Adrenal gland (tissue), 12 donors: ENCODE data around the gene SLC6A8. TPM values are rescaled to one million over a fixed set of nuclear protein-coding genes. Genes with fewer than 3 reads are reported as not detected.
"Not testable (repeated sequence)": the region's sequence is repeated elsewhere in the genome, so short reads cannot be mapped to it uniquely, and the experiment has no call there.

Experiments used
- DNase-seq, 7 donors: peaks; one replicate each; pipeline ENCODE4 v3.0.0-alpha.2; 2019 to 2020
- H3K27ac ChIP-seq, 5 donors: fragments of 200-600 bp; sonication (generic) in 4 of 5; 1 replicate in 3 of 5; 2 replicates in 2 of 5; pipeline versions ENCODE4 v1.5.1 to v1.8.0; 2016 to 2020; ENCODE audit warnings: mild to moderate bottlenecking in 1 of 5
- H3K27me3 ChIP-seq: fragments of 200-600 bp; 2 replicates; pipeline ENCODE4 v1.8.0; 2021
- H3K36me3 ChIP-seq, 2 donors: fragments of 200-600 bp; replicated peaks in 1 of 2; 1 replicate in 1 of 2; 2 replicates in 1 of 2; pipeline versions ENCODE4 v1.5.1 to v1.8.0; 2018 to 2022
- H3K4me1 ChIP-seq, 2 donors: fragments of 200-600 bp; replicated peaks in 1 of 2; 1 replicate in 1 of 2; 2 replicates in 1 of 2; pipeline versions ENCODE4 v1.5.1 to v1.8.0; 2018 to 2021
- H3K4me3 ChIP-seq, 4 donors: fragments of 200-600 bp; sonication (generic) in 3 of 4; one replicate each; pipeline ENCODE4 v1.5.1; 2016 to 2018
- H3K9me3 ChIP-seq, 3 donors: fragments of 200-600 bp; sonication (generic) in 1 of 3; replicated peaks in 1 of 3; 1 replicate in 2 of 3; 2 replicates in 1 of 3; pipeline versions ENCODE4 v1.5.1 to v1.8.0; 2016 to 2021
- POLR2A ChIP-seq, 2 donors: fragments of 450-650 bp; IDR thresholded peaks; one replicate each; pipeline ENCODE4 v1.6.1; 2017; ENCODE audit warnings: antibody characterized with exemption in 2 of 2, mild to moderate bottlenecking in 2 of 2, moderate library complexity in 1 of 2
- WGBS, 4 donors: extraction: QIAGEN DNeasy Blood & Tissue Kit in 2 of 4; methylation state at CpG; one replicate each; pipeline versions ENCODE4 v1.1.5 to v1.1.7; 2013 to 2017; 5-methylcytosine and 5-hydroxymethylcytosine counted together
- intact Hi-C, 2 donors: fragments of 100-400 bp; cut with DNase I; formaldehyde crosslinking; loops; one replicate each; pipeline versions ENCODE4 v1.14.1 to v1.15.0; 2022 to 2023
- polyA plus RNA-seq, 3 donors: library from polyadenylated mRNA; stranded (reverse); fragments of 200-250 nt in 2 of 3; fragments of 350-450 nt in 1 of 3; fragmentation: Illumina TruSeq in 1 of 3; extraction: RNeasy Lipid Tissue Mini Kit (QIAGEN cat#74804) in 1 of 3; gene quantifications; one replicate each; pipeline ENCODE4 v1.2.3, GENCODE V29; 2013 to 2014
- small RNA-seq, 2 donors: library from RNA; depleted of rRNA; stranded (forward); fragments of <200 nt; gene quantifications; one replicate each; pipeline ENCODE3, GENCODE V24; 2016
- total RNA-seq, 9 donors: library from RNA; depleted of rRNA in 4 of 9; stranded (reverse); fragments of >200 nt in 4 of 9; fragments of 120-200 nt in 1 of 9; fragmentation: NEBNext Ultra II Directional in 1 of 9; extraction: Animal tissue kit (Norgen Biotek cat#: 25700) in 1 of 9; gene quantifications; one replicate each; pipeline versions ENCODE4 v1.1.0 to v1.2.4, GENCODE V29; 2013 to 2023
- TF ChIP-seq, protein P1 (sequence below), 6 experiments: fragments of 450-650 bp in 4 of 6; fragments of 200-600 bp in 2 of 6; sonication (generic) in 1 of 6; IDR thresholded peaks; 1 replicate in 5 of 6; 2 replicates in 1 of 6; pipeline versions ENCODE4 v1.5.1 to v1.8.0; 2016 to 2021; ENCODE audit warnings: antibody characterized with exemption in 6 of 6, mild to moderate bottlenecking in 2 of 6, moderate library complexity in 1 of 6
- donor health status: healthy with polysubstance abuse.
- donor health status: Bipolar disorder and iron deficiency.
- donor health status: DM: yes; HTN: yes; CAD: no.
- donor health status: DM: no; HTN: no; CAD: no.
- donor health status: DM: no; HTN: no; CAD: no.
- donor health status: DM: yes; HTN: yes; CAD: no.

SLC6A8 gene
- total and polyA plus RNA-seq, 12 donors, result 3.1 to 136 (median 67.0) TPM

DNA sequence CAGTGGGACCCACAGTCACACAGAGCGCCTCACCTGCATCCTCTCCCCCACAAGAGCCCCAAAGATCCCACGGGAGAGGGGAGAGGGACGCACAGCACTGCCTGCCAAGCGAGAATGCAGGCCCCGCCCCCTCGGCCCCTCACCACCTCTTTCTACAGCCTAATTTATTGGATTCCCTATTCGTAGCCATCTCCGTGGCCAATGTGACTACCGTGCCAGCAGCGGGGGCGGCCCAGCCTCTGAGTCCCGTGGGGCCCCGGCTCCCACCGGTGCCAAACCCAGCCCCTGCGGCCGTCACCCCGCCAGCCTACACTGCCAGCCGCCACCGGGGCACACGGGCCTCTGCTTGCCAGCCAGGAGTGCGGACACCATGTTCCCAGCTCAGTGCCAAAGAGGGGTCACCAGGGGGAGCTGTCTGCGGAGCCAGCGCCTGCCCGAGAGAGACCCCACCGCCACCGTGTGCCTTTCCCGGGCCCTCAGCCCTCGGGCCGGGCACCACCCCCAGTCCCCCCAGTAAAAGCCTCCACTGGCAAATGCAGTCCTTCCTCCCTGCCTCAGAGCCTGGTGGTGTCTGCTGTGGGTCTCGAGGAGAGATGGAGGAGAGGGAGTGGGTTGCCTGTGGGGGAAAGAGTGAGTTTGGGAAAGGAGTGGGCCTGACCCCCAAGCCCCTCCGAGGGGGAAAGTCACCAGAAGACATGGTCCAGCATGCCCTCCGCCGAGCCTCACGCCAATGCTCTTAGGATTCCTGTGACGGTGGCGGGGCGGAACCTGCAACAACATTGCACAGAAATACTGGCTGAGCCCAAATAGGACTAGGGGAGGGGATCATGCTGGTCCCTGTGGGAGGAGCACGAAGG lies 56.7 kb downstream of the SLC6A8 start:
- no peak for TF ChIP-seq POLR2A (IDR thresholded peaks at IDR 0.05)
- TF ChIP-seq, protein P1, sequence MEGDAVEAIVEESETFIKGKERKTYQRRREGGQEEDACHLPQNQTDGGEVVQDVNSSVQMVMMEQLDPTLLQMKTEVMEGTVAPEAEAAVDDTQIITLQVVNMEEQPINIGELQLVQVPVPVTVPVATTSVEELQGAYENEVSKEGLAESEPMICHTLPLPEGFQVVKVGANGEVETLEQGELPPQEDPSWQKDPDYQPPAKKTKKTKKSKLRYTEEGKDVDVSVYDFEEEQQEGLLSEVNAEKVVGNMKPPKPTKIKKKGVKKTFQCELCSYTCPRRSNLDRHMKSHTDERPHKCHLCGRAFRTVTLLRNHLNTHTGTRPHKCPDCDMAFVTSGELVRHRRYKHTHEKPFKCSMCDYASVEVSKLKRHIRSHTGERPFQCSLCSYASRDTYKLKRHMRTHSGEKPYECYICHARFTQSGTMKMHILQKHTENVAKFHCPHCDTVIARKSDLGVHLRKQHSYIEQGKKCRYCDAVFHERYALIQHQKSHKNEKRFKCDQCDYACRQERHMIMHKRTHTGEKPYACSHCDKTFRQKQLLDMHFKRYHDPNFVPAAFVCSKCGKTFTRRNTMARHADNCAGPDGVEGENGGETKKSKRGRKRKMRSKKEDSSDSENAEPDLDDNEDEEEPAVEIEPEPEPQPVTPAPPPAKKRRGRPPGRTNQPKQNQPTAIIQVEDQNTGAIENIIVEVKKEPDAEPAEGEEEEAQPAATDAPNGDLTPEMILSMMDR (IDR thresholded peaks at IDR 0.05), result no peak
- Histone ChIP-seq H3K9me3 (no peaks in the 10 kb centered on the region), H3K27me3 (no peaks in the 10 kb centered on the region), H3K4me1 (peaks cover 0 to 5% of the 10 kb centered on the region in 2 donors), H3K4me3 (peak overlapping the region in 1 of 4 donors; percentile 10), H3K27ac (peak overlapping the region; percentile 26 to 89 (median 70)), H3K36me3 (no peaks in the 10 kb centered on the region)
- 16 to 39% (median 24%) methylated on average over 1 to 38 of the region's 38 CpGs for WGBS, 4 donors
- intact Hi-C loops, result no loop called here
- peak in 5 of 7 donors; percentile 31 to 65 (median 44) for DNase-seq

DNA sequence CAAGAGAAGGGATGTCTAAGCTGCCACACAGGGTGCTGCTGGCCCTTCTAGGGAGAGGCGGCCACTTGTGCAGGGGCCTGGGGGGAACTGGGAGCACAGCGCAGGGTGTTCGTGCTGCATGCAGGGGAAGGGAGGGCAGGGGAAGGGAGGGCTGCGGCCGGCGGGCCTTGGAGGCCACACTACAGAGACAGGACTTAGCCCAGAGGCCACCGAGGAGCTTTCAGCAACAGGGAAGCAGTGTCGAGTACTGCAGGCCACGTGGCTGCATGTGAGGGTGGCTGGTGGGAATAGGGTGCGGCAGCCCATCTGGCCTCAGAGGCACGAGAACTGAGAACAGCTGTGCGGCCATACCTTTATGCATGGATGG lies 57.3 kb downstream of the SLC6A8 start:
- H3K4me1 ChIP-seq, H3K4me3 ChIP-seq, DNase-seq, H3K27ac ChIP-seq, H3K27me3 ChIP-seq, H3K9me3 ChIP-seq, H3K36me3 ChIP-seq, intact Hi-C loops: not testable (repeated sequence)
- 25 to 58% (median 52%) methylated on average over 12 of the region's 12 CpGs; no CpG with 5 or more reads in 1 of the 4 donors for WGBS, 4 donors

Small RNA genes lying within 50 kb of the gene (small RNA-seq; reads per million reads assigned to genes)
- 0 reads per million in 2 donors for gene RN7SL687P

Other genes starting within 250 kb of the SLC6A8 start
- gene TREX2, start 241.9 kb upstream of the SLC6A8 start, total RNA-seq, result 1 to 10 TPM in 3 of 9 donors, under 1 TPM in 5, not detected in 1; 0.28 to 4.3 (median 0.63) TPM
- 1 to 10 TPM in 2 of 3 donors, not detected in 1; 1.7 to 1.8 TPM for gene TREX2, start 241.9 kb upstream of the SLC6A8 start, polyA plus RNA-seq
- gene HAUS7, start 217.3 kb upstream of the SLC6A8 start, total RNA-seq, result 10 to 100 TPM; 13.0 to 46.3 (median 19.3) TPM
- gene HAUS7, start 217.3 kb upstream of the SLC6A8 start, polyA plus RNA-seq, result 100 to 1,000 TPM in 1 of 3 donors, 10 to 100 TPM in 1, 1 to 10 TPM in 1; 7.3 to 111 (median 59.1) TPM
- gene BGN, start 192.9 kb upstream of the SLC6A8 start, total RNA-seq, result 100 to 1,000 TPM in 7 of 9 donors, 10 to 100 TPM in 2; 18.9 to 338 (median 254) TPM
- gene BGN, start 192.9 kb upstream of the SLC6A8 start, polyA plus RNA-seq, result 100 to 1,000 TPM; 176 to 598 (median 240) TPM
- gene ATP2B3, start 170.3 kb upstream of the SLC6A8 start, total RNA-seq, result 10 to 100 TPM in 8 of 9 donors, 1 to 10 TPM in 1; 1.1 to 46.4 (median 19.9) TPM
- gene ATP2B3, start 170.3 kb upstream of the SLC6A8 start, polyA plus RNA-seq, result 10 to 100 TPM in 2 of 3 donors, 1 to 10 TPM in 1; 9.8 to 15.3 (median 13.6) TPM
- gene CCNQ, start 88.8 kb upstream of the SLC6A8 start, total RNA-seq, result 10 to 100 TPM; 13.2 to 36.7 (median 24.1) TPM
- gene CCNQ, start 88.8 kb upstream of the SLC6A8 start, polyA plus RNA-seq, result 10 to 100 TPM; 18.7 to 48.5 (median 38.1) TPM
- 10 to 100 TPM in 1 of 9 donors, under 1 TPM in 5, not detected in 3; 0.11 to 15.9 (median 0.24) TPM for gene DUSP9, start 40.7 kb upstream of the SLC6A8 start, total RNA-seq
- not detected for gene DUSP9, start 40.7 kb upstream of the SLC6A8 start, polyA plus RNA-seq
- 1 to 10 TPM in 3 of 9 donors, under 1 TPM in 4, not detected in 2; 0.48 to 2.7 (median 1.00) TPM for gene PNCK, start 14.1 kb upstream of the SLC6A8 start, total RNA-seq
- 1 to 10 TPM in 2 of 3 donors, under 1 TPM in 1; 0.42 to 6.5 (median 1.9) TPM for gene PNCK, start 14.1 kb upstream of the SLC6A8 start, polyA plus RNA-seq
- gene BCAP31, start 36.5 kb downstream of the SLC6A8 start, total RNA-seq, result 100 to 1,000 TPM; 168 to 343 (median 285) TPM
- gene BCAP31, start 36.5 kb downstream of the SLC6A8 start, polyA plus RNA-seq, result 100 to 1,000 TPM; 121 to 274 (median 218) TPM
- gene ABCD1, start 36.9 kb downstream of the SLC6A8 start, total RNA-seq, result 10 to 100 TPM; 29.6 to 78.0 (median 51.0) TPM
- gene ABCD1, start 36.9 kb downstream of the SLC6A8 start, polyA plus RNA-seq, result 10 to 100 TPM; 29.7 to 58.6 (median 42.3) TPM
- gene PLXNB3, start 76.3 kb downstream of the SLC6A8 start, total RNA-seq, result 100 to 1,000 TPM in 1 of 9 donors, 10 to 100 TPM in 7, 1 to 10 TPM in 1; 1.1 to 103 (median 34.9) TPM
- gene PLXNB3, start 76.3 kb downstream of the SLC6A8 start, polyA plus RNA-seq, result 100 to 1,000 TPM in 1 of 3 donors, 10 to 100 TPM in 2; 21.7 to 119 (median 87.3) TPM
- gene SRPK3, start 93.1 kb downstream of the SLC6A8 start, total RNA-seq, result 1 to 10 TPM in 5 of 9 donors, under 1 TPM in 3, not detected in 1; 0.14 to 2.9 (median 1.3) TPM
- 10 to 100 TPM in 1 of 3 donors, 1 to 10 TPM in 1, under 1 TPM in 1; 0.31 to 20.5 (median 4.9) TPM for gene SRPK3, start 93.1 kb downstream of the SLC6A8 start, polyA plus RNA-seq
- gene IDH3G, start 106.4 kb downstream of the SLC6A8 start, total RNA-seq, result 100 to 1,000 TPM in 2 of 9 donors, 10 to 100 TPM in 7; 68.4 to 144 (median 83.1) TPM
- 100 to 1,000 TPM in 2 of 3 donors, 10 to 100 TPM in 1; 73.9 to 112 (median 111) TPM for gene IDH3G, start 106.4 kb downstream of the SLC6A8 start, polyA plus RNA-seq
- 100 to 1,000 TPM; 162 to 609 (median 366) TPM for gene SSR4, start 106.7 kb downstream of the SLC6A8 start, total RNA-seq
- 1,000 to 10,000 TPM in 1 of 3 donors, 100 to 1,000 TPM in 2; 195 to 1,349 (median 921) TPM for gene SSR4, start 106.7 kb downstream of the SLC6A8 start, polyA plus RNA-seq
- gene PDZD4, start 142.6 kb downstream of the SLC6A8 start, total RNA-seq, result 1 to 10 TPM in 8 of 9 donors, under 1 TPM in 1; 0.69 to 8.8 (median 3.4) TPM
- 10 to 100 TPM in 1 of 3 donors, 1 to 10 TPM in 2; 3.0 to 39.2 (median 9.5) TPM for gene PDZD4, start 142.6 kb downstream of the SLC6A8 start, polyA plus RNA-seq
- gene L1CAM, start 198.2 kb downstream of the SLC6A8 start, total RNA-seq, result 10 to 100 TPM in 3 of 9 donors, 1 to 10 TPM in 4, under 1 TPM in 2; 0.52 to 50.1 (median 2.7) TPM
- 10 to 100 TPM in 2 of 3 donors, 1 to 10 TPM in 1; 8.9 to 34.1 (median 14.5) TPM for gene L1CAM, start 198.2 kb downstream of the SLC6A8 start, polyA plus RNA-seq
- 1 to 10 TPM in 1 of 9 donors, under 1 TPM in 8; 0.11 to 1.1 (median 0.57) TPM for gene AVPR2, start 216.7 kb downstream of the SLC6A8 start, total RNA-seq
- gene AVPR2, start 216.7 kb downstream of the SLC6A8 start, polyA plus RNA-seq, result 1 to 10 TPM in 2 of 3 donors, not detected in 1; 1.0 to 1.6 TPM
- 10 to 100 TPM; 22.4 to 67.8 (median 45.0) TPM for gene ARHGAP4, start 238.3 kb downstream of the SLC6A8 start, total RNA-seq
- 100 to 1,000 TPM in 2 of 3 donors, 1 to 10 TPM in 1; 1.5 to 316 (median 118) TPM for gene ARHGAP4, start 238.3 kb downstream of the SLC6A8 start, polyA plus RNA-seq
- 100 to 1,000 TPM in 3 of 9 donors, 10 to 100 TPM in 6; 60.0 to 159 (median 93.2) TPM for gene NAA10, start 247.1 kb downstream of the SLC6A8 start, total RNA-seq
- 100 to 1,000 TPM; 121 to 287 (median 228) TPM for gene NAA10, start 247.1 kb downstream of the SLC6A8 start, polyA plus RNA-seq